Astrocyte (in vitro differentiated cells and primary cell): Measurements from ENCODE around the gene EPB41. TPM values are rescaled to one million over a fixed set of nuclear protein-coding genes. Genes with fewer than 3 reads are reported as not detected.

ENCODE experiments used
- DNase-seq: peaks from one replicate; pipeline ENCODE4 v3.0.0-alpha.2; 2010; ENCODE audit warnings: low read depth
- FAIRE-seq: peaks from 2 replicates; lab custom pipeline; 2011; peaks lifted over from hg19 to GRCh38; lab: Jason Lieb, UNC
- H2AFZ ChIP-seq: 2 replicates; pipeline ENCODE4 v1.6.0; 2012; ENCODE audit warnings: low read depth, low read length, inconsistent platforms
- H3K27ac ChIP-seq: 2 replicates; pipeline ENCODE4 v1.5.1; 2011; ENCODE audit warnings: low read depth, low read length, inconsistent platforms
- H3K27me3 ChIP-seq: 2 replicates; pipeline ENCODE4 v1.6.0; 2011; ENCODE audit warnings: low read length, inconsistent platforms; ENCODE audit not compliant: insufficient read depth
- H3K36me3 ChIP-seq: 2 replicates; pipeline ENCODE4 v1.5.1; 2011; ENCODE audit warnings: low read length, inconsistent platforms; ENCODE audit not compliant: insufficient read depth
- H3K4me1 ChIP-seq: 2 replicates; pipeline ENCODE4 v1.5.1; 2011; ENCODE audit warnings: low read length, inconsistent platforms; ENCODE audit not compliant: insufficient read depth
- H3K4me2 ChIP-seq: 2 replicates; pipeline ENCODE4 v1.6.0; 2012; ENCODE audit warnings: low read length, inconsistent platforms
- H3K4me3 ChIP-seq: 2 replicates; pipeline ENCODE4 v1.5.1; 2011; ENCODE audit warnings: low read depth, mild to moderate bottlenecking, low read length, inconsistent platforms; ENCODE audit not compliant: insufficient read depth
- H3K79me2 ChIP-seq: 2 replicates; pipeline ENCODE4 v1.6.0; 2012; ENCODE audit warnings: mild to moderate bottlenecking, low read length, inconsistent platforms; ENCODE audit not compliant: insufficient read depth
- H3K9ac ChIP-seq: 2 replicates; pipeline ENCODE4 v1.6.0; 2012; ENCODE audit warnings: mild to moderate bottlenecking, low read length, inconsistent platforms
- H3K9me3 ChIP-seq: 2 replicates; pipeline ENCODE4 v1.5.1; 2012; ENCODE audit warnings: low read depth, mild to moderate bottlenecking, low read length, inconsistent platforms; ENCODE audit not compliant: insufficient read depth
- H4K20me1 ChIP-seq: 2 replicates; pipeline ENCODE4 v1.6.0; 2012; ENCODE audit warnings: low read length, inconsistent platforms; ENCODE audit not compliant: insufficient read depth
- H3K27ac Mint-ChIP-seq: one replicate; pipeline ENCODE4 v1.8.0; 2021; ENCODE audit warnings: mild to moderate bottlenecking, mixed read lengths; ENCODE audit not compliant: unreplicated experiment
- H3K27me3 Mint-ChIP-seq: one replicate; pipeline ENCODE4 v1.8.0; 2021; ENCODE audit warnings: low read depth, mixed read lengths; ENCODE audit not compliant: unreplicated experiment
- H3K36me3 Mint-ChIP-seq: one replicate; pipeline ENCODE4 v1.8.0; 2021; ENCODE audit warnings: low read depth, mixed read lengths; ENCODE audit not compliant: unreplicated experiment
- H3K4me1 Mint-ChIP-seq: one replicate; pipeline ENCODE4 v1.8.0; 2021; ENCODE audit warnings: low read depth, mixed read lengths; ENCODE audit not compliant: unreplicated experiment
- H3K4me3 Mint-ChIP-seq: one replicate; pipeline ENCODE4 v1.8.0; 2021; ENCODE audit warnings: mild to moderate bottlenecking, moderate library complexity, mixed read lengths; ENCODE audit not compliant: unreplicated experiment
- H3K9me3 Mint-ChIP-seq: one replicate; pipeline ENCODE4 v1.8.0; 2021; ENCODE audit warnings: mild to moderate bottlenecking, mixed read lengths; ENCODE audit not compliant: unreplicated experiment
- EZH2 ChIP-seq: IDR thresholded peaks from 2 replicates; pipeline ENCODE4 v1.6.1; 2012; ENCODE audit warnings: mild to moderate bottlenecking, low read length, inconsistent platforms; ENCODE audit not compliant: insufficient read depth
- total RNA-seq: library from RNA; stranded (reverse); gene quantifications from 2 replicates; pipeline ENCODE4 v1.2.1, GENCODE V29; 2021
- TF ChIP-seq, protein P1 (sequence below): IDR thresholded peaks from 2 replicates; pipeline ENCODE4 v1.5.1; 2011; ENCODE audit warnings: low read depth, mild to moderate bottlenecking, inconsistent platforms, low read length, moderate library complexity; ENCODE audit not compliant: insufficient read depth

Gene EPB41
- total RNA-seq, 1 donor from 2014 or later = 13.9 TPM

DNA sequence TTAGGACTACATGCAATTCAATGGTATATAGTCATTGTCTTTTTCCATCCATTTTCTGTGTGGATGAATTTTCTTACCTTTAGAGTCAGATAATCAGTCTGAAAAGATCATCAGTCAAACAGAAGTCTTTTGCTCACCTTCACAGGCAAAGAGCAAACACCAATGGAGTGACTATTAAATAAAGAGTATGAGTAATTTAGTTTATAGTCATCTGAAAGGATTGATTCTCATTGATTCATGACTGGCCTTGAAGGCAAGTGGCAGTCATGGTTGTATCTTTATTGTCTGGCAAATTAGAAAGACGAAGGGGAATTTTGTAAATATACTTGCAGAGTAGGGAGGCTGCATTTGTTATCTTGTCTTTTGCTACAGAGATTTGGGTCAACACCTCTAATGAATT is 89.9 kb downstream of the EPB41 start:
- Histone ChIP-seq H3K79me2 (no peaks in the 10 kb centered on the region), H3K9me3 (no peaks in the 10 kb centered on the region), H3K4me2 (no peak overlapping the region), H3K4me1 (no peaks in the 10 kb centered on the region), H3K36me3 (no peaks in the 10 kb centered on the region), H3K27ac (no peak overlapping the region), H4K20me1 (no peaks in the 10 kb centered on the region), H3K9ac (no peak overlapping the region), H3K27me3 (no peaks in the 10 kb centered on the region), H3K4me3 (no peak overlapping the region), H2AFZ (no peak overlapping the region)
- no peak for FAIRE-seq
- Mint-ChIP-seq H3K27ac (no peak overlapping the region), H3K36me3 (no peaks in the 10 kb centered on the region), H3K27me3 (no peaks in the 10 kb centered on the region), H3K4me1 (peaks cover 3% of the 10 kb centered on the region), H3K4me3 (no peak overlapping the region), H3K9me3 (no peaks in the 10 kb centered on the region)
- no peak for DNase-seq
- TF ChIP-seq EZH2 = no peak
- TF ChIP-seq, protein P1, sequence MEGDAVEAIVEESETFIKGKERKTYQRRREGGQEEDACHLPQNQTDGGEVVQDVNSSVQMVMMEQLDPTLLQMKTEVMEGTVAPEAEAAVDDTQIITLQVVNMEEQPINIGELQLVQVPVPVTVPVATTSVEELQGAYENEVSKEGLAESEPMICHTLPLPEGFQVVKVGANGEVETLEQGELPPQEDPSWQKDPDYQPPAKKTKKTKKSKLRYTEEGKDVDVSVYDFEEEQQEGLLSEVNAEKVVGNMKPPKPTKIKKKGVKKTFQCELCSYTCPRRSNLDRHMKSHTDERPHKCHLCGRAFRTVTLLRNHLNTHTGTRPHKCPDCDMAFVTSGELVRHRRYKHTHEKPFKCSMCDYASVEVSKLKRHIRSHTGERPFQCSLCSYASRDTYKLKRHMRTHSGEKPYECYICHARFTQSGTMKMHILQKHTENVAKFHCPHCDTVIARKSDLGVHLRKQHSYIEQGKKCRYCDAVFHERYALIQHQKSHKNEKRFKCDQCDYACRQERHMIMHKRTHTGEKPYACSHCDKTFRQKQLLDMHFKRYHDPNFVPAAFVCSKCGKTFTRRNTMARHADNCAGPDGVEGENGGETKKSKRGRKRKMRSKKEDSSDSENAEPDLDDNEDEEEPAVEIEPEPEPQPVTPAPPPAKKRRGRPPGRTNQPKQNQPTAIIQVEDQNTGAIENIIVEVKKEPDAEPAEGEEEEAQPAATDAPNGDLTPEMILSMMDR = no peak

DNA sequence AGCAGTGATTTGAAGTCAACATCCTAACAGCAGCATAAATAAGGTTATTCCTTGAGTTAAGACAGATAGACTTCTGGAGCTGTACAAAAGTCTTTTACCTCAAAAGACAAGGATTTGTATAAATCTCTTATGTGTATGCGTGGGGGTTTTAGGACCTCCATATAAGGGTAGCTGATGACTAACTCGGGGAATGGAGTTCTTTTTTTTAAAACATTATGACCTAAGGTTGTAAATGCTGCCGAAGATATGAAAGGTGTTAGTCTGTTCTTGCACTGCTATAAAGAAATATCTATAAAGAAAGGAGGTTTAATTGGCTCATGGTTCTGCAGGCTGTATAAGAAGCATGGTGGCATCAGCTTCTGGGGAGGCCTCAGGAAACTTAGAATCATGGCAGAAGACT is 90.4 kb downstream of the EPB41 start:
- H3K27ac Mint-ChIP-seq = no peak overlapping the region

DNA sequence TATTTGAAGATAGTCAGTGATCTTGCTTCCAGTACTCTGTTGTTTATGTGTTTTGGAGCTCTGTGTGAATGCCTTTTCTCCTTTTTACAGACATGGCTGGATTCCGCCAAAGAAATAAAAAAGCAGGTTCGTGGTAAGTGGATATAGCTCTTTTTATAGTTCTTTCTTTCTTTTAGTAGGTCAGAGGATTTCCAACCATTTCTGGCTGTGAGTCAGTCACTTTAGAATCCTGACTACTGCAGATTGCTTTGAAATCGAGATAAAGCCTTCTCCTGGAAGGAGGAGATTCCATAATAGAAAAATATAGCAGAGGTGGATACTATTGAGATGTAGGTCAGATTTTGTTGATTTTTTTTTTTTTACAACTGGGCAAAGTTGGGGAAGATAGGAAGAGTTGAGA is 97.4 kb downstream of the EPB41 start:
- Histone ChIP-seq H4K20me1 (no peaks in the 10 kb centered on the region), H3K9ac (no peak overlapping the region), H3K4me3 (no peak overlapping the region), H3K4me1 (no peaks in the 10 kb centered on the region), H3K4me2 (no peak overlapping the region), H3K27me3 (no peaks in the 10 kb centered on the region), H2AFZ (peak overlapping the region; percentile 23), H3K79me2 (no peaks in the 10 kb centered on the region), H3K36me3 (no peaks in the 10 kb centered on the region), H3K9me3 (no peaks in the 10 kb centered on the region), H3K27ac (no peak overlapping the region)
- H3K36me3 Mint-ChIP-seq = no peaks in the 10 kb centered on the region
- TF ChIP-seq, protein P1 = no peak
- no peak for TF ChIP-seq EZH2
- H3K27me3 Mint-ChIP-seq = no peaks in the 10 kb centered on the region
- DNase-seq (peak; percentile 29), FAIRE-seq (no peak)
- H3K4me3 Mint-ChIP-seq = no peak overlapping the region
- H3K9me3 Mint-ChIP-seq = no peaks in the 10 kb centered on the region
- peaks cover 14% of the 10 kb centered on the region for H3K4me1 Mint-ChIP-seq
- H3K27ac Mint-ChIP-seq = no peak overlapping the region

More for the DNA sequence above, 90.4 kb downstream of the EPB41 start:
- H3K27me3 Mint-ChIP-seq = no peaks in the 10 kb centered on the region
- H3K36me3 Mint-ChIP-seq = no peaks in the 10 kb centered on the region
- no peak for FAIRE-seq
- H3K4me1 ChIP-seq = no peaks in the 10 kb centered on the region
- no peaks in the 10 kb centered on the region for H3K79me2 ChIP-seq
- no peak overlapping the region for H3K4me3 Mint-ChIP-seq
- no peak overlapping the region for H2AFZ ChIP-seq
- H3K4me1 Mint-ChIP-seq = peaks cover 3% of the 10 kb centered on the region
- no peaks in the 10 kb centered on the region for H3K27me3 ChIP-seq
- no peaks in the 10 kb centered on the region for H4K20me1 ChIP-seq
- TF ChIP-seq, protein P1 = no peak
- no peak for TF ChIP-seq EZH2
- H3K4me3 ChIP-seq = no peak overlapping the region
- H3K4me2 ChIP-seq = no peak overlapping the region
- DNase-seq = no peak
- no peaks in the 10 kb centered on the region for H3K36me3 ChIP-seq
- no peak overlapping the region for H3K9ac ChIP-seq
- no peak overlapping the region for H3K27ac ChIP-seq
- H3K9me3 ChIP-seq = no peaks in the 10 kb centered on the region
- H3K9me3 Mint-ChIP-seq = no peaks in the 10 kb centered on the region
